ENCODE data around the gene ZNF718. TPM values are rescaled to one million over a fixed set of nuclear protein-coding genes. Genes with fewer than 3 reads are reported as not detected.
"Not testable (repeated sequence)": the region's sequence is repeated elsewhere in the genome, so short reads cannot be mapped to it uniquely, and the experiment has no call there.

Gene ZNF718
- total RNA-seq, 1 experiment from 2014 or later, result 3.2 TPM

DNA sequence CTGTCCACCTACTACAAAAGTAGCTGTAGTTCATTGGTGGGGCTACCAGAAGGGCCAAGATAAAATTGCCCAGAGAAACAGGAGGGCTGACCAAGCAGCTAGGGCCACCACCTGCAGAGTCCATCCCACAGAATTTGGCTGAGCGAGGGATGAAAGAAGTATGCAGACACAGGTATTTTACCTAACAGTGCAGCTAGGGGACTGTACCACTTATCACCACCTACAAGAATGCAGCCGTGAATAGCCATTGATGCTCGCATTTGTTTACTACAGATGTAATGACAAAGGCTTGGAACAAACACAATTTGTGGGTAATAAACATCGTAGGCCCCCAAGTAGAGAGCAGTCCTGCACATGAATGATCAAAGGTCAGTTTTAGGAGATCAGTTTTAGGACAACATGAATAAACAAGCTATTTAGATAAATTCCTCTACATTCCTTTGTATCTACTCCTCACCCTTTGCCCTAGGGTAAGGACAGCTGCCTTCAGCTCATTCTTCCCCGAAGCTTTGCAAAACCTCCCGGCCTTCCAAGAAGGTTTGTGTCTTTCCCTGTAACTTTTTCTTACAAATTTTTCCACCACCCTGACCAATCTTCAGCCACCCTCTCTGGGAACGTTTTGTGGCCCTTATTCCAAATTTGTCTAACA lies 49.5 kb downstream of the ZNF718 start:
- ATAC-seq (no peak), DNase-seq (no peak)
- H3K27ac ChIP-seq (ENCODE audit: low read length), result no peak overlapping the region
- intact Hi-C loops (cut with micrococcal nuclease), result no loop called here
- no peaks in the 10 kb centered on the region for H3K4me1 ChIP-seq (ENCODE audit: insufficient read depth, low read length)
- no peaks in the 10 kb centered on the region for H3F3A ChIP-seq (ENCODE audit: low read length, unreplicated experiment)
- H2AFZ ChIP-seq (ENCODE audit: low read length), result no peak overlapping the region
- no TSS peak for BruUV-seq (replicated peaks)
- no peak overlapping the region for H3K4me2 ChIP-seq (ENCODE audit: low read length)
- H3K79me2 ChIP-seq (ENCODE audit: low read length), result no peaks in the 10 kb centered on the region
- peaks cover 7% of the 10 kb centered on the region; the same call in 1 of the 2 replicates for H3K9me3 ChIP-seq (ENCODE audit: low read length)
- TF ChIP-seq EZH2 (IDR thresholded peaks at IDR 0.05; ENCODE audit: low read length, unreplicated experiment) (no peak), EZH2phosphoT487 (IDR thresholded peaks at IDR 0.05; ENCODE audit: borderline replicate concordance, low read length) (no peak)
- TF ChIP-seq, protein P1, sequence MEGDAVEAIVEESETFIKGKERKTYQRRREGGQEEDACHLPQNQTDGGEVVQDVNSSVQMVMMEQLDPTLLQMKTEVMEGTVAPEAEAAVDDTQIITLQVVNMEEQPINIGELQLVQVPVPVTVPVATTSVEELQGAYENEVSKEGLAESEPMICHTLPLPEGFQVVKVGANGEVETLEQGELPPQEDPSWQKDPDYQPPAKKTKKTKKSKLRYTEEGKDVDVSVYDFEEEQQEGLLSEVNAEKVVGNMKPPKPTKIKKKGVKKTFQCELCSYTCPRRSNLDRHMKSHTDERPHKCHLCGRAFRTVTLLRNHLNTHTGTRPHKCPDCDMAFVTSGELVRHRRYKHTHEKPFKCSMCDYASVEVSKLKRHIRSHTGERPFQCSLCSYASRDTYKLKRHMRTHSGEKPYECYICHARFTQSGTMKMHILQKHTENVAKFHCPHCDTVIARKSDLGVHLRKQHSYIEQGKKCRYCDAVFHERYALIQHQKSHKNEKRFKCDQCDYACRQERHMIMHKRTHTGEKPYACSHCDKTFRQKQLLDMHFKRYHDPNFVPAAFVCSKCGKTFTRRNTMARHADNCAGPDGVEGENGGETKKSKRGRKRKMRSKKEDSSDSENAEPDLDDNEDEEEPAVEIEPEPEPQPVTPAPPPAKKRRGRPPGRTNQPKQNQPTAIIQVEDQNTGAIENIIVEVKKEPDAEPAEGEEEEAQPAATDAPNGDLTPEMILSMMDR (conservative IDR thresholded peaks at IDR 0.05; ENCODE audit: low read depth, low read length), result no peak
- CTCF ChIA-PET, result no interaction called here
- H3K36me3 ChIP-seq (ENCODE audit: low read depth, low read length), result peaks cover 3% of the 10 kb centered on the region; the same call in 1 of the 2 replicates
- H3K9me2 ChIP-seq (replicated peaks; ENCODE audit: low read length), result no peaks in the 10 kb centered on the region
- POLR2A ChIA-PET (ENCODE audit: unreplicated experiment), result no interaction called here
- no peaks in the 10 kb centered on the region for H3K27me3 ChIP-seq (ENCODE audit: low read length)
- no peak overlapping the region for H3K4me3 ChIP-seq (ENCODE audit: low read length)
- no peak overlapping the region for H3K9ac ChIP-seq (ENCODE audit: low read length)
- no peaks in the 10 kb centered on the region for H4K20me1 ChIP-seq (ENCODE audit: low read length)

DNA sequence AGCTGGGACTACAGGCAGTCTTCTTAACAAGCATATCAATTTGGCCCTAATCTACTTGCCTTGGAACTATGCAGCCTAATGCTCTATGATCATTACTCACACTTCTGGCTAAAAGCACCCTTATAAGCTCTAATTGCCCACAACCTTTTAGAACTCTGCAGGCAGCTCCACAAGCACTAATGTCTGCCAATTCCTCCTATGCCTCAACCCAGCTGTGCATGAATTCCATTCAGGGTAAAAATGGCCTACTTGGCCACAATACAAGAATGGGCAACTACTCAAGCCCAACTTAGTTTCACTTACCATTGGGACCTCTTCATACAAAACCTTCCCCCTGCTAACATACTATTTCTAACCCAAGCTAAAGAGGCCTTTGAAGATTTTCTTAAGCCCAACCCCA lies 51.7 kb downstream of the ZNF718 start:
- no peak overlapping the region for H3K9ac ChIP-seq (ENCODE audit: low read length)

DNA sequence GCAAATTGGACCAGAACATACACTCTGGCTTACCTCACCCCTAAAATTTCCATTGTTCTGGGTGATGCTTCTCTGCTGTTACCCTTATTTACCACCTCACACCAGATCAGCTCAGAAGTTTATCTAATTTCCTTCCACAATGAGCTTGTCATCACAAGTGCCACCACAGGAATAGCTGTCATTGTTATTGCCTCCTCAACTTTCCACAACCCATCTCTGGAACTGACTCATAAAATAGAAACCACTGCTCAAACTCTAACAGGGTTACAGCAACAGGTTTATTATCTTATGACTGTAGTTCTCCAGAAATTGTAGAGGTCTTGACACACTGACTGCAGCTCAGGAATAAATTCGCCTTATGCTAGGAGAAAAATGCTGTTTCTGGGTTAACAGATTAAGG lies 52.7 kb downstream of the ZNF718 start:
- no TSS peak for BruUV-seq (replicated peaks)
- peaks cover 9% of the 10 kb centered on the region; the same call in 1 of the 2 replicates for H3K9me3 ChIP-seq (ENCODE audit: low read length)
- CTCF ChIA-PET, result no interaction called here

More for the DNA sequence above, 51.7 kb downstream of the ZNF718 start:
- Histone ChIP-seq H3K4me1 (ENCODE audit: insufficient read depth, low read length) (no peaks in the 10 kb centered on the region), H3K27me3 (ENCODE audit: low read length) (no peaks in the 10 kb centered on the region), H3K27ac (ENCODE audit: low read length) (no peak overlapping the region), H2AFZ (ENCODE audit: low read length) (no peak overlapping the region), H3K79me2 (ENCODE audit: low read length) (no peaks in the 10 kb centered on the region), H3F3A (ENCODE audit: low read length, unreplicated experiment) (no peaks in the 10 kb centered on the region), H3K9me2 (replicated peaks; ENCODE audit: low read length) (no peaks in the 10 kb centered on the region), H3K4me3 (ENCODE audit: low read length) (no peak overlapping the region), H4K20me1 (ENCODE audit: low read length) (no peaks in the 10 kb centered on the region), H3K9me3 (ENCODE audit: low read length) (peaks cover 10% of the 10 kb centered on the region; the same call in 1 of the 2 replicates), H3K36me3 (ENCODE audit: low read depth, low read length) (peaks cover 3% of the 10 kb centered on the region; the same call in 1 of the 2 replicates), H3K4me2 (ENCODE audit: low read length) (no peak overlapping the region)
- no peak for ATAC-seq
- BruUV-seq (replicated peaks), result no TSS peak
- intact Hi-C loops (cut with micrococcal nuclease), result no loop called here
- no peak for DNase-seq
- ChIA-PET POLR2A (ENCODE audit: unreplicated experiment) (no interaction called here), CTCF (no interaction called here)
- TF ChIP-seq EZH2phosphoT487 (IDR thresholded peaks at IDR 0.05; ENCODE audit: borderline replicate concordance, low read length) (no peak), EZH2 (IDR thresholded peaks at IDR 0.05; ENCODE audit: low read length, unreplicated experiment) (no peak)
- TF ChIP-seq, protein P1 (conservative IDR thresholded peaks at IDR 0.05; ENCODE audit: low read depth, low read length), result no peak

DNA sequence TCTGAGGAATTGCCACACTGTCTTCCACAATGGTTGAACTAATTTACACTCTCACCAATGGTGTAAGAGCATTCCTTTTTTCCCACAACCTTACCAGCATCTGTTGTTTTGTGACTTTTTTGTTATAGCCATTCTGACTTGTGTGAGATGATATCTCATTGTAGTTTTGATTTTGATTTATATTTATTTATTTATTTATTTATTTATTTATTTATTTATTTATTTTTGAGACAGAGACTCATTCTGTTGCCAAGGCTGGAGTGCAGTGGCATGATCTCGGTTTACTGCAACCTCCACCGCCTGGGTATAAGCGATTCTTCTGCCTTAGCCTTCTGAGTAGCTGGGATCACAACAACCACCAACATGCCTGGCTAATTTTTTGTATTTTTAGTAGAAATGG lies 57.9 kb downstream of the ZNF718 start:
- H3K27me3 ChIP-seq (ENCODE audit: low read length); H3K4me2 ChIP-seq (ENCODE audit: low read length); H3F3A ChIP-seq (ENCODE audit: low read length, unreplicated experiment); H3K79me2 ChIP-seq (ENCODE audit: low read length); H3K9me2 ChIP-seq (replicated peaks; ENCODE audit: low read length); BruUV-seq (replicated peaks); H3K9me3 ChIP-seq (ENCODE audit: low read length); H4K20me1 ChIP-seq (ENCODE audit: low read length); ATAC-seq; H3K4me3 ChIP-seq (ENCODE audit: low read length); H2AFZ ChIP-seq (ENCODE audit: low read length); intact Hi-C loops (cut with micrococcal nuclease); H3K36me3 ChIP-seq (ENCODE audit: low read depth, low read length); DNase-seq; CTCF ChIA-PET; POLR2A ChIA-PET (ENCODE audit: unreplicated experiment); H3K9ac ChIP-seq (ENCODE audit: low read length); H3K27ac ChIP-seq (ENCODE audit: low read length); H3K4me1 ChIP-seq (ENCODE audit: insufficient read depth, low read length): not testable (repeated sequence)

More for the DNA sequence above, 52.7 kb downstream of the ZNF718 start:
- Histone ChIP-seq H3K4me1 (ENCODE audit: insufficient read depth, low read length) (no peaks in the 10 kb centered on the region), H3K4me2 (ENCODE audit: low read length) (no peak overlapping the region), H3K9me2 (replicated peaks; ENCODE audit: low read length) (no peaks in the 10 kb centered on the region), H3K27me3 (ENCODE audit: low read length) (no peaks in the 10 kb centered on the region), H4K20me1 (ENCODE audit: low read length) (no peaks in the 10 kb centered on the region), H3K9ac (ENCODE audit: low read length) (no peak overlapping the region), H3K4me3 (ENCODE audit: low read length) (no peak overlapping the region), H3K79me2 (ENCODE audit: low read length) (no peaks in the 10 kb centered on the region), H2AFZ (ENCODE audit: low read length) (no peak overlapping the region), H3K36me3 (ENCODE audit: low read depth, low read length) (peaks cover 3% of the 10 kb centered on the region; the same call in 1 of the 2 replicates), H3F3A (ENCODE audit: low read length, unreplicated experiment) (no peaks in the 10 kb centered on the region), H3K27ac (ENCODE audit: low read length) (no peak overlapping the region)
- TF ChIP-seq EZH2phosphoT487 (IDR thresholded peaks at IDR 0.05; ENCODE audit: borderline replicate concordance, low read length) (no peak), EZH2 (IDR thresholded peaks at IDR 0.05; ENCODE audit: low read length, unreplicated experiment) (no peak)
- TF ChIP-seq, protein P1 (conservative IDR thresholded peaks at IDR 0.05; ENCODE audit: low read depth, low read length), result no peak
- POLR2A ChIA-PET (ENCODE audit: unreplicated experiment), result no interaction called here
- DNase-seq, result no peak
- intact Hi-C loops (cut with micrococcal nuclease), result no loop called here
- ATAC-seq, result no peak

All from PC-3 (cell line).